ENCODE results near the gene F8.
A peak's percentile ranks its signal among the peaks of the same experiment; 100 is the strongest.

F8 gene

GRCh38 chrX:155068165-155068564, 45.6 kb upstream of the F8 start:
- TF ChIP-seq, protein P1, sequence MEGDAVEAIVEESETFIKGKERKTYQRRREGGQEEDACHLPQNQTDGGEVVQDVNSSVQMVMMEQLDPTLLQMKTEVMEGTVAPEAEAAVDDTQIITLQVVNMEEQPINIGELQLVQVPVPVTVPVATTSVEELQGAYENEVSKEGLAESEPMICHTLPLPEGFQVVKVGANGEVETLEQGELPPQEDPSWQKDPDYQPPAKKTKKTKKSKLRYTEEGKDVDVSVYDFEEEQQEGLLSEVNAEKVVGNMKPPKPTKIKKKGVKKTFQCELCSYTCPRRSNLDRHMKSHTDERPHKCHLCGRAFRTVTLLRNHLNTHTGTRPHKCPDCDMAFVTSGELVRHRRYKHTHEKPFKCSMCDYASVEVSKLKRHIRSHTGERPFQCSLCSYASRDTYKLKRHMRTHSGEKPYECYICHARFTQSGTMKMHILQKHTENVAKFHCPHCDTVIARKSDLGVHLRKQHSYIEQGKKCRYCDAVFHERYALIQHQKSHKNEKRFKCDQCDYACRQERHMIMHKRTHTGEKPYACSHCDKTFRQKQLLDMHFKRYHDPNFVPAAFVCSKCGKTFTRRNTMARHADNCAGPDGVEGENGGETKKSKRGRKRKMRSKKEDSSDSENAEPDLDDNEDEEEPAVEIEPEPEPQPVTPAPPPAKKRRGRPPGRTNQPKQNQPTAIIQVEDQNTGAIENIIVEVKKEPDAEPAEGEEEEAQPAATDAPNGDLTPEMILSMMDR (IDR thresholded peaks at IDR 0.05; ENCODE audit: control insufficient read depth, insufficient read depth, low read depth, low read length, missing control alignments), result no peak
- DNase-seq (ENCODE audit: low read depth), result peak; percentile 16
- no peak overlapping the region for H3K4me3 ChIP-seq (ENCODE audit: control insufficient read depth, low read depth, low read length)

- TF ChIP-seq, protein P1 (IDR thresholded peaks at IDR 0.05; ENCODE audit: control insufficient read depth, insufficient read depth, low read depth, low read length, missing control alignments), result no peak
- peak; percentile 16 for DNase-seq (ENCODE audit: low read depth)
- H3K4me3 ChIP-seq (ENCODE audit: control insufficient read depth, low read depth, low read length), result no peak overlapping the region
These were observed 42.7 kb upstream of the F8 start for GRCh38 chrX:155065035-155065734.

DNA sequence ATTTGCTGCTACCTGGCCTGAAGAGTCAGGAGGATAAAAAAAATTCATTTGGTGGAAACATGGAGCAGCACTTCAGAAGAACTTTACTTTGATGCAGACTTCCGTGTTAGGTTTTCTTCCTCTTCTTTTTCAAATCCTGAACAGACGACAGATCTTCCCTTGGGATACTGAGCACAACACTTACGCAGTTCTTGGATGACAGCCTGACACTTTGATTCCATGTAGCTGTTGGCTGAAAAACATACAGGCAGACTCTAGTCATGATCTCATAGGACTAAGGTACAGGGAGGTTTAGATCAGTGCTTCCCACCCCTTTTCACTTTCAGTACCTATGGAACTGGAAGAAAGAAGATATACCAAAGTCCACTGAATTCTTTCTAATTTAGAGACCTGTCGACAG, 39.2 kb upstream of the F8 start:
- TF ChIP-seq, protein P1 (IDR thresholded peaks at IDR 0.05; ENCODE audit: control insufficient read depth, insufficient read depth, low read depth, low read length, missing control alignments), result no peak
- no peak overlapping the region for H3K4me3 ChIP-seq (ENCODE audit: control insufficient read depth, low read depth, low read length)
- DNase-seq (ENCODE audit: low read depth), result no peak

DNA sequence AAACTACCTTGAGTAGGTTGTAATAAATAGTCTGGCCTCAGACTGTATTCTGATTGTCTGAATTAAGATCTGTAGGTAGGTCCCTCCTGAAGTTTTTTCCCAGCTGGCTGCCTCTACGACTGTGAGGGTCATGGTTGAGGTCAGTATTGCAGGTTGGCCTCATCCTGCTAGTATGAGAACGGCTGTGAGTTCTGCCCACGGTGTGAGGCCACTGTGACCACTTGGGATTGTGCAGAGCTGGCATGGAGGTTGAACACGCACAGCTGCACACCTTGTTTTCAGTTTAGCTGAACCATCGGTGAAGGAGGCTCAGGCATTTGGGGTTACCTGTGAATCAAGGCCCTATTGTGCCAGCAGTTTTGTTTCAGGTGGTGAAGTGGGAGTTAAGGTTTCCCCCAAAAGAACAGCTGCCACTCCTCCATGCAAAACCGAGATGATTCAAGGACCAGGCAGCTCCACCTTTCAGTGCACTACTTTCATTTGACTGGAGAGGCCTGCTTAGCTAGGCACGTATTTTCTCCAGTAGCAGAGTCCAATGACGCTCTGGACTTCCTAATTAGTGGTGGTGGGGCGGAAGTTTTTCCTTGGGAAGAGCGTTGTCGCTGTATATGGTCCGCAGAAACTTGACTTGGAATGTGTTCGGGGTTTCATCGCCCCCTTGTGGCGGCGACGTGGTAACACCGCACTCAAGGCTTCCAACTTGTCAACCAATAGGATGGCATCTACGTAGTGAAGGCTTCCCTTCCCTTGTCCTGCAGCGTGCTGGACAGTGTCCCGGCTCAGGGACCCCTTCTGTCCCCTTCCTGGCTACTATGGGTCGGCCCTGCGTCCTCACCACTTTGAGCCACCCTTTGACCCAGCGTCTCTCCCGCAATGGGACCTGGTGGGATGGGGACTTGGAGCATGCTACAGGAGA, 34.6 kb upstream of the F8 start:
- no peak overlapping the region for H3K4me3 ChIP-seq (ENCODE audit: control insufficient read depth, low read depth, low read length)
- peak; percentile 7 for DNase-seq (ENCODE audit: low read depth)
- TF ChIP-seq, protein P1 (IDR thresholded peaks at IDR 0.05; ENCODE audit: control insufficient read depth, insufficient read depth, low read depth, low read length, missing control alignments), result peak; percentile 73

GRCh38 chrX:155056471-155056870, 33.9 kb upstream of the F8 start:
- no peak overlapping the region for H3K4me3 ChIP-seq (ENCODE audit: control insufficient read depth, low read depth, low read length)
- no peak for DNase-seq (ENCODE audit: low read depth)
- TF ChIP-seq, protein P1 (IDR thresholded peaks at IDR 0.05; ENCODE audit: control insufficient read depth, insufficient read depth, low read depth, low read length, missing control alignments), result no peak

GRCh38 chrX:155055494-155055893, 33.0 kb upstream of the F8 start:
- no peak overlapping the region for H3K4me3 ChIP-seq (ENCODE audit: control insufficient read depth, low read depth, low read length)
- no peak for DNase-seq (ENCODE audit: low read depth)
- TF ChIP-seq, protein P1 (IDR thresholded peaks at IDR 0.05; ENCODE audit: control insufficient read depth, insufficient read depth, low read depth, low read length, missing control alignments), result no peak

Measured in AG09309 (cell line).